ENCODE measurements around the gene TKT.

The TKT gene

GRCh38 chr3:53193466-53194209, 62.2 kb downstream of the TKT start:
- peak overlapping the region; percentile 57 to 62 (median 60) for H3K27ac Mint-ChIP-seq
- no peaks in the 10 kb centered on the region for H3K9me3 Mint-ChIP-seq
- H3K4me3 Mint-ChIP-seq, result no peak overlapping the region

GRCh38 chr3:53192608-53193007, 63.2 kb downstream of the TKT start:
- Mint-ChIP-seq H3K27me3 (ENCODE audit: low read depth) (no peaks in the 10 kb centered on the region), H3K27ac (peak overlapping the region in 1 of 3 experiments; percentile 62), H3K4me3 (no peak overlapping the region), H3K4me1 (peaks cover 26% of the 10 kb centered on the region), H3K36me3 (ENCODE audit: low read depth) (peaks cover 7% of the 10 kb centered on the region), H3K9me3 (no peaks in the 10 kb centered on the region)
- no peak for TF ChIP-seq CTCF (IDR thresholded peaks at IDR 0.05; ENCODE audit: unreplicated experiment in 3 of 3)

More at GRCh38 chr3:53193466-53194209, 62.2 kb downstream of the TKT start:
- H3K36me3 Mint-ChIP-seq (ENCODE audit: low read depth), result peaks cover 7% of the 10 kb centered on the region
- no peaks in the 10 kb centered on the region for H3K27me3 Mint-ChIP-seq (ENCODE audit: low read depth)
- peaks cover 30% of the 10 kb centered on the region for H3K4me1 Mint-ChIP-seq
- TF ChIP-seq CTCF (IDR thresholded peaks at IDR 0.05; ENCODE audit: unreplicated experiment in 3 of 3), result no peak

- Mint-ChIP-seq H3K4me3 (no peak overlapping the region), H3K27ac (no peak overlapping the region)
- TF ChIP-seq CTCF (IDR thresholded peaks at IDR 0.05; ENCODE audit: unreplicated experiment in 3 of 3), result no peak
These were observed 63.9 kb downstream of the TKT start for GRCh38 chr3:53191836-53192480.

GRCh38 chr3:53190659-53191058, 65.2 kb downstream of the TKT start:
- Mint-ChIP-seq H3K27me3 (ENCODE audit: low read depth) (no peaks in the 10 kb centered on the region), H3K4me3 (no peak overlapping the region)
- TF ChIP-seq CTCF (IDR thresholded peaks at IDR 0.05; ENCODE audit: unreplicated experiment in 3 of 3), result no peak

More at GRCh38 chr3:53191836-53192480, 63.9 kb downstream of the TKT start:
- Mint-ChIP-seq H3K27me3 (ENCODE audit: low read depth) (no peaks in the 10 kb centered on the region), H3K36me3 (ENCODE audit: low read depth) (peaks cover 7% of the 10 kb centered on the region), H3K4me1 (peaks cover 23% of the 10 kb centered on the region), H3K9me3 (no peaks in the 10 kb centered on the region)

GRCh38 chr3:53189276-53189675, 66.5 kb downstream of the TKT start:
- H3K27ac Mint-ChIP-seq, result no peak overlapping the region
- no peak overlapping the region for H3K4me3 Mint-ChIP-seq
- H3K9me3 Mint-ChIP-seq, result no peaks in the 10 kb centered on the region
- peaks cover 18% of the 10 kb centered on the region for H3K4me1 Mint-ChIP-seq
- H3K36me3 Mint-ChIP-seq (ENCODE audit: low read depth), result peaks cover 13% of the 10 kb centered on the region
- no peak for TF ChIP-seq CTCF (IDR thresholded peaks at IDR 0.05; ENCODE audit: unreplicated experiment in 3 of 3)
- H3K27me3 Mint-ChIP-seq (ENCODE audit: low read depth), result peaks cover 4% of the 10 kb centered on the region

More at GRCh38 chr3:53190659-53191058, 65.2 kb downstream of the TKT start:
- Mint-ChIP-seq H3K27ac (no peak overlapping the region), H3K4me1 (peaks cover 18% of the 10 kb centered on the region), H3K36me3 (ENCODE audit: low read depth) (peaks cover 7% of the 10 kb centered on the region), H3K9me3 (no peaks in the 10 kb centered on the region)

Measured in nephron (organoid).